Endothelial cell of umbilical vein (primary cell): ENCODE measurements around the gene NOB1. TPM values are rescaled to one million over a fixed set of nuclear protein-coding genes. Genes with fewer than 3 reads are reported as not detected.

Experiments
- BruUV-seq: library from RNA; stranded (reverse); fragments of 400-500 nt; replicated peaks from 2 replicates; lab custom pipeline; 2021; lab: Mats Ljungman, UMichigan
- CTCF ChIA-PET: fragments of 300-600, 350-600 bp; sonication (Branson Sonifier 250); formaldehyde crosslinking; loops from one replicate; lab custom pipeline; 2021; ENCODE audit warnings: antibody characterized with exemption, inconsistent platforms; lab: Charles Lee
- POLR2A ChIA-PET: fragments of 300-600, 350-600 bp; sonication (Branson Sonifier 250); formaldehyde crosslinking; loops from one replicate; lab custom pipeline; 2021; ENCODE audit warnings: antibody characterized with exemption, inconsistent platforms; lab: Charles Lee
- DNase-seq: peaks from one replicate; pipeline ENCODE4 v3.0.0-alpha.2; 2011; ENCODE audit warnings: low read depth, low spot score
- FAIRE-seq: peaks from 2 replicates; lab custom pipeline; 2011; peaks lifted over from hg19 to GRCh38; lab: Jason Lieb, UNC
- H2AFZ ChIP-seq: 2 replicates; pipeline ENCODE4 v1.6.0; 2012; ENCODE audit warnings: low read depth, low read length, control low read depth, inconsistent platforms
- H3K27ac ChIP-seq: 2 replicates; pipeline ENCODE4 v1.5.1; 2011; ENCODE audit warnings: low read depth, mild to moderate bottlenecking, control low read depth, low read length, moderate library complexity; ENCODE audit not compliant: insufficient read depth
- H3K27me3 ChIP-seq, 2 experiments: 2 replicates each; pipeline versions ENCODE4 v1.6.0 to v1.6.1; 2011; ENCODE audit warnings: low read length in 2 of 2, mixed read lengths in 1 of 2; ENCODE audit not compliant: control insufficient read depth in 2 of 2, insufficient read depth in 2 of 2
- H3K36me3 ChIP-seq, 2 experiments: 2 replicates in 1 of 2; 3 replicates in 1 of 2; pipeline ENCODE4 v1.5.1; 2011; ENCODE audit warnings: low read length in 2 of 2, mild to moderate bottlenecking in 1 of 2, moderate library complexity in 1 of 2; ENCODE audit not compliant: control insufficient read depth in 2 of 2, insufficient read depth in 2 of 2; ENCODE audit errors: extremely low read depth in 1 of 2
- H3K4me1 ChIP-seq: 3 replicates; pipeline ENCODE4 v1.5.1; 2011; ENCODE audit warnings: mild to moderate bottlenecking, low read length; ENCODE audit not compliant: control insufficient read depth, insufficient read depth; ENCODE audit errors: extremely low read depth
- H3K4me2 ChIP-seq: 2 replicates; pipeline ENCODE4 v1.6.1; 2011; ENCODE audit warnings: low read length, control low read depth, mixed read lengths; ENCODE audit not compliant: insufficient read depth
- H3K4me3 ChIP-seq, 3 experiments: fragments of 200-600 bp in 1 of 3; sonication (generic), shearing (Covaris generic) in 1 of 3; replicated peaks in 1 of 3; 2 replicates each; pipeline ENCODE4 v1.5.1; 2011 to 2016; ENCODE audit warnings: control low read depth in 3 of 3, low read length in 3 of 3, mild to moderate bottlenecking in 2 of 3, inconsistent platforms in 1 of 3, low read depth in 1 of 3, moderate library complexity in 1 of 3; ENCODE audit not compliant: insufficient read depth in 1 of 3
- H3K79me2 ChIP-seq: 2 replicates; pipeline ENCODE4 v1.6.0; 2012; ENCODE audit warnings: low read length, inconsistent platforms; ENCODE audit not compliant: control insufficient read depth, insufficient read depth
- H3K9ac ChIP-seq: replicated peaks from 2 replicates; pipeline ENCODE3; 2011; ENCODE audit warnings: low read length, control low read depth; ENCODE audit not compliant: insufficient read depth; ENCODE audit errors: extremely low read depth
- H3K9me1 ChIP-seq: replicated peaks from 3 replicates; pipeline ENCODE4 v1.6.0; 2011; ENCODE audit warnings: mild to moderate bottlenecking, low read length; ENCODE audit not compliant: control insufficient read depth, insufficient read depth; ENCODE audit errors: extremely low read depth
- H3K9me3 ChIP-seq: replicated peaks from 2 replicates; pipeline ENCODE4 v1.5.1; 2012; ENCODE audit warnings: low read length, inconsistent platforms; ENCODE audit not compliant: control insufficient read depth, insufficient read depth
- H4K20me1 ChIP-seq: replicated peaks from 2 replicates; pipeline ENCODE3; 2011; ENCODE audit warnings: mild to moderate bottlenecking, low read length; ENCODE audit not compliant: control insufficient read depth, insufficient read depth; ENCODE audit errors: extremely low read depth
- CTCF ChIP-seq, 2 donors: IDR thresholded peaks; 1 replicate in 1 of 2; 2 replicates in 1 of 2; pipeline ENCODE4 v1.5.1; 2011; ENCODE audit warnings: low read length in 2 of 2, mild to moderate bottlenecking in 2 of 2, moderate library complexity in 2 of 2, control low read depth in 1 of 2, inconsistent platforms in 1 of 2, low read depth in 1 of 2; ENCODE audit not compliant: insufficient read depth in 1 of 2; ENCODE audit errors: extremely low read depth in 1 of 2
- EZH2 ChIP-seq: IDR thresholded peaks from 2 replicates; pipeline ENCODE4 v1.6.1; 2012; ENCODE audit warnings: borderline replicate concordance, low read depth, mild to moderate bottlenecking, moderate library complexity, low read length, inconsistent platforms; ENCODE audit not compliant: severe bottlenecking
- FOS ChIP-seq: IDR thresholded peaks from 2 replicates; pipeline ENCODE4 v1.6.1; 2011; ENCODE audit warnings: mild to moderate bottlenecking, low read length, moderate library complexity, borderline replicate concordance; ENCODE audit not compliant: insufficient read depth
- GATA2 ChIP-seq: IDR thresholded peaks from 2 replicates; pipeline ENCODE4 v1.7.0; 2011; ENCODE audit warnings: low read depth, mild to moderate bottlenecking, moderate library complexity, mixed read lengths, low read length; ENCODE audit not compliant: insufficient read length, insufficient read depth
- JUN ChIP-seq: IDR thresholded peaks from 2 replicates; pipeline ENCODE4 v1.6.1; 2011; ENCODE audit warnings: borderline replicate concordance, low read depth; ENCODE audit not compliant: insufficient read length, insufficient read depth
- MAX ChIP-seq: IDR thresholded peaks from 2 replicates; pipeline ENCODE4 v1.6.1; 2011; ENCODE audit not compliant: insufficient read depth, insufficient read length
- MYC ChIP-seq: IDR thresholded peaks from one replicate; pipeline ENCODE4 v1.6.1; 2011; ENCODE audit warnings: mild to moderate bottlenecking, low read depth, low read length
- POLR2A ChIP-seq: IDR thresholded peaks from 2 replicates; pipeline ENCODE4 v1.6.1; 2012; ENCODE audit warnings: low read depth, mild to moderate bottlenecking, control low read depth, low read length
- POLR2AphosphoS5 ChIP-seq: IDR thresholded peaks from 2 replicates; pipeline ENCODE4 v1.6.1; 2012; ENCODE audit warnings: low read depth, mild to moderate bottlenecking, control low read depth, low read length, moderate library complexity; ENCODE audit not compliant: insufficient read depth
- dilution Hi-C: fragments of 300-500 bp; cut with MboI; formaldehyde crosslinking; loops from one replicate; pipeline ENCODE4 v1.15.0; 2019; ENCODE audit warnings: low sequenced_read_pairs; ENCODE audit not compliant: extremely low pct_ligation_motif_present
- intact Hi-C: fragments of 100-400 bp; cut with micrococcal nuclease; formaldehyde crosslinking; loops from one replicate; pipeline ENCODE4 v1.10.0; 2022
- polyA plus RNA-seq, 4 experiments: library from polyadenylated mRNA; depleted of rRNA in 3 of 4; stranded (reverse) in 3 of 4; unstranded in 1 of 4; fragments of >200 nt; gene quantifications; 2 replicates each; pipeline versions ENCODE4 v1.2.1 to v1.2.3, GENCODE V29; 2011 to 2012; ENCODE audit warnings: missing spikeins in 1 of 4
- total RNA-seq: library from RNA; stranded (reverse); gene quantifications from 2 replicates; pipeline ENCODE4 v1.2.3, GENCODE V29; 2021

Gene NOB1
- total and polyA plus RNA-seq, 2 donors (not counting 3 experiments of a cell fraction or from before 2014, with no cell fraction given): 65.4 to 66.5 TPM

- H4K20me1 ChIP-seq: no peaks in the 10 kb centered on the region
- DNase-seq (no peak), FAIRE-seq (no peak)
- H2AFZ ChIP-seq: no peak overlapping the region
- H3K9me3 ChIP-seq: no peaks in the 10 kb centered on the region
- H3K27ac ChIP-seq: no peak overlapping the region
- H3K4me2 ChIP-seq: no peak overlapping the region
- CTCF ChIA-PET: interaction anchor here (0.8 to 14.2 kb wide), 6 partner anchors 19 to 133 kb away, joined by 3 to 320 read pairs (median 6); no protein-coding TSS in a partner anchor
- no peak overlapping the region for H3K4me3 ChIP-seq
- dilution Hi-C loops: no loop called here
- intact Hi-C loops: no loop called here
- no TSS peak for BruUV-seq
- no peaks in the 10 kb centered on the region for H3K79me2 ChIP-seq
- POLR2A ChIA-PET: interaction anchor here (0.6 kb wide), 1 partner anchor 55 kb away, joined by 4 read pairs; no protein-coding TSS in a partner anchor
- no peaks in the 10 kb centered on the region for H3K9me1 ChIP-seq
- TF ChIP-seq EZH2 (no peak), POLR2AphosphoS5 (no peak), GATA2 (no peak), POLR2A (no peak), MYC (no peak), JUN (no peak), FOS (no peak), MAX (no peak), CTCF (IDR thresholded peaks at IDR 0.05; ENCODE audit: extremely low read depth in 1 of 2, insufficient read depth in 1 of 2, low read depth in 1 of 2, low read length in 2 of 2) (no peak)
- peaks cover 0 to 6% of the 10 kb centered on the region in 2 experiments for H3K36me3 ChIP-seq
- no peak overlapping the region for H3K9ac ChIP-seq
- no peaks in the 10 kb centered on the region for H3K27me3 ChIP-seq
- H3K4me1 ChIP-seq: no peaks in the 10 kb centered on the region
Measured at GRCh38 chr16:69794486-69794885, 39.8 kb upstream of the NOB1 start.
